NCI-H2029 treated with DMSO at 0.1 percent for 48 hours (cell line): ENCODE results near the gene TRIP13.
"Not testable (repeated sequence)": the region's sequence is repeated elsewhere in the genome, so short reads cannot be mapped to it uniquely, and the experiment has no call there.

Experiments used
- DNase-seq: peaks from one replicate; lab custom pipeline; 2025; lab: John Stamatoyannopoulos, UW

Gene TRIP13

DNA sequence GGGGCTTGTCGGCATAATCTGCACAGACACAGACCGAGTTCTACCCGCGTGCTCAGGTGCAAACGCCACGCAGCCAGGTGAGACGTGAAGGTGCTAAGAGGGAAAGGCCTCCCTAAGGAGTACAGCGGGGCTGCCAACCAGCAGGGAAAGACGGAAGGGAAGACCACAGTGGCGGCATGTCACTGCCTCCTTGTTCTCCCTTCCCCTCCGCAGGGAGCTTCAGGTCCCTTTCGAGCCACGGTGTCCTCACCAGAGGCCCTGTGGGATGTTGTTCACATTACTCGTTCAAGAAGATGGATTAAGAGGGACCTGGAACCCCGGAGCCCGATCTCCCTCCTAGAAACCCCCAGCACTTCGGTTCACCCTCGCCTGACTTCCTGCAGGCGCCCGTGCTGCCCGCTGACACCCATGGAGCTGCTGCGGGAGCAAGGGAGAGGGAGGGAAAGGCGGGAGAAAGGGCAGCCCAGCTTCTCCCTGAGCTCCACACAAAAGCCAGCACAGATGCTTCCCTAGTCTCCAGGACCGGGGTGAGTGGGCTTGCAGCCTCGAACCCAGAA is 769 bp upstream of the TRIP13 start:
- no peak for DNase-seq

DNA sequence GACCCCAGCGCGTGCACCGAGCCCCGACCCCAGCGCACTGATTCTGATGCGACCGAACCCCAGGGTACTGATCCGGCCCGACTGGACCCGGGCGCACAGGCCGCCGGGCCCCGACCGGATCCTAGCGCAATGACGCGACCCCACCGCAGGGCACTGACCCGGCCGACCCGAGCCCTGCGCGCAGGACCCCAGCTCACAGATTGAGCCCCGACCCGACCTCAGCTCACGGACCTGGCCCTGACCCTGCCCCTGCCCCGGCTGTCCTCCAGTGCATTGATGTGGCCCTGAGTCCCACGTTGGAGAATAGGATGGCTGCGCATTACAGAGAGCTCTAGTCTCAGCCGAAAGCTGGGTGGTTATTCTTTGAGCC is 438 bp downstream of the TRIP13 start:
- no peak for DNase-seq

DNA sequence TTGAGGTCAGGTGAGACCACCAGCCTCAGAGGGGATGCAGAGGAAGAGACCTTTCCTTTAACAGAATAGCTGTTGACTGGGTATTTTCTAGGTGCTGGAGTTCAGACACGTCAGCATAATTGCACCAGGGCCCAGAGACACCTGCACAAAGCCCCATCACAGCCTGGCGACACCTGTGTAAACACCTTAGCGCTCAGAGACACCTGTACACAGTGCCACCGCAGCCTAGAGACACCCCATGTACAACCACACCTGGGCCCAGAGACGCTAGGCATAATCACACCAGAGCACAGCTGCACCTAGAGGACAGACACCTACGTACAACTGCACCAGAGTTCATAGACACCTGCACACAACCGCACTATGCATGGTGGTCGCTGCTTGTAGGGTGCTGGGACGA is 1.0 kb downstream of the TRIP13 start:
- DNase-seq = no peak

DNA sequence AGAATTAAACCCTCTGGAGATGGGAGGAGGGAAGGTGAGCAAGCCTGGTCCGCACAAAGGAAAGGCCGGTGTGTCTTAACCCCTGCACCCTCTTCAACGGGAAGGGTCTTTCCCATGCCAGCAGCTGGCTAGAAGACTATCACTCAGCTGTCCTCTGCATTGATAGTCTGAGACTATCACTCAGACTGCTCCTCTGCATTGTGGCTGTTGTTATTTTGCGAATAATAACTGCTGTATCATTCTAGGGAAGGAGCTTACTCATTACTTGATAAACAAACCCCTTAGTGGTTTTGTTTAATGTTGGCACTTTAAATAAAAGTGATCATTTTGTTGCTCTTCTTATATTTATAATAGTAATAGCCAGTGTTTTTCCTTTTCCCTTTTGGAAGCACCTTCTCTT is 8.1 kb downstream of the TRIP13 start:
- no peak for DNase-seq

DNA sequence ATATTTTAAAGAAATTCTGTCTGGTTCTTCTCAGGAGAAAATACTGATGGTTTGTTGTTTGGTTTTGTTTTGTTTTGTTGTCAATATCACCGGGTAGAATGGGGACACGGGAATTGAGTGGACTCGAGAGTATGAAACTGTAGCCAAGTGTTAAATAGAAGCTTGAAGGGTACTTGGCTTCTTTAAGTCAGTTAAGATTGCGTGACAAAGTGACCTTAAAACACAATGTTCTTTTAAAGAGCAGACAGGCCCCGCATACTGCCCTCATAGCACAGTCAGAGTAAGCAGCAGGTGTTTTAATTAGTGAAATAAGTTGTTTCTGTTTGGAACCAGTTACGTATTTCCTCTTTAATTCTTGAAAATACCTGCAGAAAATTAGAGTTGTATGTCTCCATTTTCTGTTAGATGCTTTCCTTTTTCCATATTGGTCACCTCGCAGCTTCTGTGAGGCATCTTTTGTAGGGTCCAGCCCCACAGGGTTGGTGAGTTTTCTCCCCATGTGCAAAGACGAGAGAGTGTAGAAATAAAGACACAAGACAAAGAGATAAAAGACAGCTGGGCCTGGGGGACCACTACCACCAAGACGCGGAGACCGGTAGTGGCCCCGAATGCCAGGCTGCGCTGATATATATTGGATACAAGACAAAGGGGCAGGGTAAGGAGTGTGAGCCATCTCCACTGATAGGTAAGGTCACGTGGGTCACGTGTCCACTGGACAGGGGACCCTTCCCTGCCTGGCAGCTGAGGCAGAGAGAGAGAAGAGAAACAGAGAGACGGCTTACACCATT is 9.6 kb downstream of the TRIP13 start:
- DNase-seq = no peak

DNA sequence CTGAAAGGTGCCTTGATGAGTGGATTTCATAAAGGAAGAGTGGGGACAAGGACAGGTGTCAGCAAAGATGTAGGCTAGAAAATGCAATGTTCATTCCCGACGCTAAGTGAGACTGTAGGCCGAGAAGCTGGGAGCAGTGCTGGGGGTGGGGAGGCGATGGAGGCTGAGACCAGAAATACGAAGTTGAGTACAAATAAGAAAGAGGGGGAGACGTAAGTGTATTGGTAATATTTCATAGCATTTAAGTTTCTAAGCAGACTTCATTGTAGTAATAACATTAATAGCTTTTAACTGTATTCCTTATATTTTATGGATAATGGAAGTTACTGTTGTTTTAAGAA is 11.0 kb downstream of the TRIP13 start:
- DNase-seq = no peak

DNA sequence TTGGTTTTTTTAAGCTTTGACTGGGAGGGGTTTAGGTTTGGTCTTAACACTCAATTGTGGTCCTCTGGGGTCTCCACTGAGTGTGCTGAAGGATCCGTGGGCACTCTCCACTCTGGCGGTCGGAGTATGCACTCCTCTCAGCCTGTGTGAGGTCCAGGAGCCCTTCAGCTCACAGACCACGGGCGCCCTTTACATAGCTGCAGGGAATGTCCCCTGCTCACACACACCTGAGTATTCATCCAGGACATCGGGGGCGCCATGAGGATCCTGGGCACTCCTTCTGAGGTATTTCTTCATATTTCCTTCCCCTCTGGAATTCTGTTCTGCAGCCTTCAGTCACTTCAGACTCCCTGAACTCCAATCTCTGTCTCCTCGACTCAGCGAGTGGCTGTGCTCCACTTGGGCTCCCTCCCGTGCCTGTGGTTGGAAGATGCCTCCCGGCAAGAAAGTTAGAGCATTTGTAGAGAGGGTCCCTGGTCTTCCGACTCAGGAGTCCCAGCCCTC is 12.5 kb downstream of the TRIP13 start:
- DNase-seq = no peak

DNA sequence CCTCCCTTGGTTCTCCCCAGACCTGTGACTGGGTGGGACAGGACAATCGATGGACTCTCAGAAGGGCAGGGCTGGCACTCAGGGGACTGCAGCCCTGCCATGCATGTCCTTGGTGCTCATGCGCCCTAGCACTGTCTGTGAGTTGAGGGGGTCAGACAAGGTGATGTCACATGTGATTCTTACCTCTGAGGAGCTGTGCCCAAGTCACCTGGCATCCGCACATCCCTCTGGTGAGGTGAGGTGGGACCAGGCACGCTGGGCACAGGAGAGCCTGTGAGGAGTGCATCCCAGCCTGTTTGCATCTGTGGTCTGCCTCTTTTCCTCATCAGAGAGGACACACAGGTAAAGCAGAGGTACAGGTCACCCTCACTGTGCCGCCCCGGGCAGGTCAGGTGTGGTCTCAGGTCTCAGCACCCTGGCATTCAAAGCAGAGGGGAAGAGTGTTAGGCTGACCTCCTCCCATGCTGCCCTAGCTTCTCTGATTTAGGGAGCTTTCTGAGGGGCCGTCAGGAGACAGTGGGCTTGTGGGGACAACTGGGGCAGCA is 14.8 kb downstream of the TRIP13 start:
- no peak for DNase-seq

DNA sequence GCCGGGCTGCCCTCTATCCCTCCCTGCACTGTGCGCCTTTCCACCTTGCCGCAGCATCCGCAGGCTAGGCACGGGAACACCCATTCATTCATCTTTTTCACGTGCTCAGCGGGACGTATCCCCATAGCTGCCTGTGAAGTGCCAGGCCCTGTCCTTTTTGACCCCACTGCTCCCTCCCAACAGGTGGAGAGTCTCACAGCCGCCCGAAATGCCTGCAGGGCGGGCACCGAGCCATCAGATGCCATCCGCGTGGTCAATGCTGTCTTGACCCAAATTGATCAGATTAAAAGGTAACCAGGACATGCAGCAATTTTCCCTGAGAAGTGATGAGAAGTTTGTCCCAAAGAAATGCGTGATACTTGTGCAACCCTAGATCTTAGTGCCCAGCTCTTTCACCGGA is 15.5 kb downstream of the TRIP13 start:
- DNase-seq = no peak

DNA sequence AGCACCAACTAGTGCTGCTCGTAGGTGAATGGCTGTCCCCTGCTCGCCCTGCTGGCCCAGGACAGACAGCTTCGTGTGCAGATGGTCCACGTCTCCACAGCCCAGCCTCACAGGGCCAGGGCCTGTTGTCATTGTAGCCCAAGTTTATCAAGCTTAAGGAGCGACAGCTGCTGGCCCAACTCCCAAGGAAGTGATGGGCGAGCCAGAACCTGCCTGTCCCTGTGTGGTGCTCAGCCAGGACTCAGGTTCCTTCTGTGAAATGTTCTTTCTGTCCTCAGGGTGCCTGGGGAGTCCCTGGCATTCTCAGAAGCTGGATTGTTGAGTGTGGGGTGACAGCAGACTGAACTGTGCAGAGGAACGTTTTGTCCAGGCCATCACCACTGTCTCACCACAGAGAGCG is 16.4 kb downstream of the TRIP13 start:
- no peak for DNase-seq

DNA sequence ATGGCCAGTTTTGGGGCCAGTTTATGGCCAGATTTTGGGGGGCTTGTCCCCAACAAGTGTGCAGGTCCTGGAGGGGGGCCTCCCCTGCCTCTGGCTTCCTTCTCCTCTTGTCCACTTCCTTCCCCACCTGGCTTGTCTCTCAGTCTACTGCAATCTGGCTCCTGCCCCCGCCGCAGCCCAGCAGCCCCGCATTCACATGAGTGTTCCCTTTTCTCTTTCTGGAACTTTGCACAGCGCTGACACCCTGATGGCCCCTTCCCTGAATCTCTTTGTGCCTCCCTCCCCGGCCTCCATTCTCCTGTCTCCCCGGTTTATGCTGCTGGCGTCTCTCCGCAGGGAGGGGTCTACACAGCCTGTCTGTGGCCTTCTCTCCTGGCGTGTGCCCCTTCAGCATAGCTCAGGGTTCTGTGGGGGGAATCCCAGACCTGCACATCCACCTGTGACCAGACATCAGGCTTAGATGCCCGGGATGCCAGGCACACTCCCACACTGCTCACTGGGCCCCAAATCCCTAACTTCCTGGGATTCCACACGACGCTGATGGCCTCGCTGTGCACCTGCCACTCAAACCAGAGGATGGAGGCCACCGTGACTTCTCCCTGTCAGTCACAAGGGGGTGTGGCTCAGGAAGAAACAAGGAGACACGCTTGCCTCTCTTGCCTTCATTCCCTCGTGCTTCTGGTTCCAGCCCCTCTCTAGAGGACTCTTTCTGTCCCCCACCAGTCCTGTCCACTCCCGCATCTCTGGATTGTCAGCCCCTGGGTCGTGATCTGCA is 17.5 kb downstream of the TRIP13 start:
- no peak for DNase-seq

DNA sequence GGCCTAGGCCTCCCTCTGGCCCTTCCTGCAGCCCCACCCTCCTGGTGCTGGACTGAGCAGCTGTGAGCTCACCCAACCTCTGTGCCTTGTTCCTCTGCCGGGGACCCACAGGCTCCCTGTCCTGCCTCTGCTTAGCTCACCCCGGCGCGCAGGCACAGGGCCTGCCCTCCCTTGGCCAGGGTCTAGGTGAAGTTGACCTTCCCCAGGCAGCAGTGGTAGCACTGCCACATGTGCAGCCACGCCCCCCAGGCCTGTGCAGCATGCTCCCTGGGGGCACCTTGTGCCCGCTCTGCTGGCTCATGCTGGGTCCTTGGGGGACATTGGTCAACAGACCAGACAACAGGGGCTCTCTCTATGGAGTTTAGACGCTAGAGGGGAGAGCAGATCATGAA is 18.1 kb downstream of the TRIP13 start:
- DNase-seq = no peak

DNA sequence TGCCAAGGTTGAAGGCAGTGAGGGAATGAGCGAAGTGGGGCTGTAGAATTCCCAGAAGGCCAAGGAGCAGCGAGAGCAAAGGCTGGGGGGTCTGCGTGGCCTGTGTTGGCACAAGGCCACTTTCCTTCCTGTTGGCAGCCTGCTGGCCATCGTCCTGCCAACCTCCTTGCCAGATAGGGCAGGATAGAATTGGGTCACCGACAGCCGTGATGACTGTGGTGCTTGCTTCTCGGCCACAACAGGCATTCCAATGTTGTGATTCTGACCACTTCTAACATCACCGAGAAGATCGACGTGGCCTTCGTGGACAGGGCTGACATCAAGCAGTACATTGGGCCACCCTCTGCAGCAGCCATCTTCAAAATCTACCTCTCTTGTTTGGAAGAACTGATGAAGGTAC is 18.9 kb downstream of the TRIP13 start:
- DNase-seq = no peak

DNA sequence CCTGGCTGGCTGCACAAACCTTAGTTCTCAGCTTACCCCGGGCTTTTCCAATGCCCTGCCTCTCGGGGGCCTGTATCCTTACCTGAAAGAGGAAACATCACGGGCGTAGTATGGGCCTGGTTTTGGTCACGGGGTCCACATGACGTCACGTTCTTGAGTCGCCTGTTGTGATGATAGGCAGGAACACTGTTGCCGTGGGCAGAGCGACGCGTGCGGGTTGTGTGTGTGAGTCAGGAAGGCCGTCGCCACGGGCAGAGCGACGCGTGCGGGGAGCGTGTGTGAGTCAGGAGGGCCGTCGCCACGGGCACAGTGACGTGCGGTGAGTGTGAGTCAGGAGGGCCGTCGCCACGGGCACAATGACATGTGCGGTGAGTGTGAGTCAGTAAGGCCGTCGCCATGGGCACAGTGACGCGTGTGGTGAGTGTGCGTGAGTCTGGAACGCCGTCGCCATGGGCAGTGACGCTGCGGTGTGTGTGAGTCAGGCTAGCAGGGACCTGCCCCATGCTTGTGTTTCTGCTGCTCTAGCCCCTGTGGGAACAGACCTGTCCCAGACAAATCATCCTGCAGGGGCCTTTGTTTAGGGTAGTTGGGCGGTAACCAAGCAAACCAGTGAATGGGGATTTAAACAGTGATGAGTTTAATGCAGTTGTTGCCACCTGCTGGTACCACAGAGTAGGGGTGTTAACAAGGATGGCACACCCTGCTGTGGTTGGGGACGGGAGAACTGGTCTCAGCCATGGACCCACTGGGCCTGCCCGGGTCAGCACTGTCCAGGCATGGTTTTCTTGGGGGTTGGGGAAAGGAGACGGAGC is 19.8 kb downstream of the TRIP13 start:
- peak; percentile 12 for DNase-seq

DNA sequence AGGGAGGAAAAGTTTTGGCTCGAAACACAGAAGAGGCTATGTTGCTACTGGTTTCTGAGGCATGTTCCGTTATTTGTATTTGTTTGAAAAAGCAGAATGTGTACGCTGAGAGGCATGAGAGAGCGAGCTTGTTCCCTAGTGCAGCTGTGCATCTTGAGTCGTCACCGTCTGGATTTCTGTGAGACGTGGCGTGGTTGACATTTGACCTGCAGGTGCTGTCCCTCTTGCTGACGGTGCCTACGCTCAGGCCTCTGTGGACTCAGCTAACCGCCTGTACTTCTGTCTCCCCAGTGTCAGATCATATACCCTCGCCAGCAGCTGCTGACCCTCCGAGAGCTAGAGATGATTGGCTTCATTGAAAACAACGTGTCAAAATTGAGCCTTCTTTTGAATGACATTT is 21.5 kb downstream of the TRIP13 start:
- no peak for DNase-seq

DNA sequence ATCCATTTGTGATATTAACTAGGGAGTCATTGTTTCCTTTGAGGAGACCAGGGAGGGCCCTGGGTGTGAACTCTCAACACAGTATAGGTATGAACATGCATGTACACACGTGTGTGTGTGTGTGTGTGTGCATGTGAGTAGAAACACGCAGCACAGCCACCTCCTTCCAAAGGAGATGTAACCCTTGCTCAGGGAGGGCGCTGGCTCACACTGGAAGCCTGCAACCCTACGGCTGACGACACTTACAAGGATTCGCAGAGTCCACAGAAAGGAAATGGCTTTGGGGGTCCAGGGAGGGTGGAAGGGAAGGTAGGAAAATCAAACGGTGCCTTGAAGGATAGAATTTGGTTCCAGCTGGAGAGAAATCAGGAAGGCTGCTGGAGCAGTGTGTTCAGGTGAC is 21.9 kb downstream of the TRIP13 start:
- DNase-seq = no peak

DNA sequence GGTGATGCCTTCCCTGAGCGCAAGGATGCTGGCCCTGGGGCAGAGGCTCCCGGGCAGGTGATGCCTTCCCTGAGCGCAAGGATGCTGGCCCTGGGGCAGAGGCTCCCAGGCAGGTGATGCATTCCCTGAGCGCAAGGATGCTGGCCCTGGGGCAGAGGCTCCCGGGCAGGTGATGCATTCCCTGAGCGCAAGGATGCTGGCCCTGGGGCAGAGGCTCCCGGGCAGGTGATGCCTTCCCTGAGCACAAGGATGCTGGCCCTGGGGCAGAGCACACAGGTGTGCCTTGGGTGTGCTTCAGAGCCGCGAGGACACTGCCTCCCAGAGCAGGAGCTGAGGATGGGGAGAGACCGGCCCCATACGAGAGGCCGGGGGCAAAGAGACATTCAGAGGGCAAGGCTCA is 22.7 kb downstream of the TRIP13 start:
- not testable (repeated sequence) for DNase-seq

DNA sequence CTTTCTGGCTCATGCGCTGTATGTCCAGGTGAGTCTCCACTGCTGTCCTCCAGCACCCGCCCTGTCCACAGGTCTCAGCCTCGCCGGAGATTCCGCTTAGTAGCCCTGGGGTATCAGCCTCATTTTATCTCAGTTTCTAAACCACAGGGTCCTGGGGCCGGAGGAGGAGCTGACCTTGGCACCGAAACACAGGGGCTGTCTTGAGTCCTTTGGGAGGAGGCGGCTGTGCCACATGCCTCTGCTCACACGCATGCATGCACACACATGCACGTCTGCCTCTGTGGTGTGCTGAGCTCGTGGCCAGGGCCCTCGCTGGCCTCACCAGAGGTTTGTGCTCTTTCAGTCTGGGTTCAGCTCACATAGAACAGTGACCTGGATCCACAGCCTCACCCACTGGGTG is 23.3 kb downstream of the TRIP13 start:
- no peak for DNase-seq

DNA sequence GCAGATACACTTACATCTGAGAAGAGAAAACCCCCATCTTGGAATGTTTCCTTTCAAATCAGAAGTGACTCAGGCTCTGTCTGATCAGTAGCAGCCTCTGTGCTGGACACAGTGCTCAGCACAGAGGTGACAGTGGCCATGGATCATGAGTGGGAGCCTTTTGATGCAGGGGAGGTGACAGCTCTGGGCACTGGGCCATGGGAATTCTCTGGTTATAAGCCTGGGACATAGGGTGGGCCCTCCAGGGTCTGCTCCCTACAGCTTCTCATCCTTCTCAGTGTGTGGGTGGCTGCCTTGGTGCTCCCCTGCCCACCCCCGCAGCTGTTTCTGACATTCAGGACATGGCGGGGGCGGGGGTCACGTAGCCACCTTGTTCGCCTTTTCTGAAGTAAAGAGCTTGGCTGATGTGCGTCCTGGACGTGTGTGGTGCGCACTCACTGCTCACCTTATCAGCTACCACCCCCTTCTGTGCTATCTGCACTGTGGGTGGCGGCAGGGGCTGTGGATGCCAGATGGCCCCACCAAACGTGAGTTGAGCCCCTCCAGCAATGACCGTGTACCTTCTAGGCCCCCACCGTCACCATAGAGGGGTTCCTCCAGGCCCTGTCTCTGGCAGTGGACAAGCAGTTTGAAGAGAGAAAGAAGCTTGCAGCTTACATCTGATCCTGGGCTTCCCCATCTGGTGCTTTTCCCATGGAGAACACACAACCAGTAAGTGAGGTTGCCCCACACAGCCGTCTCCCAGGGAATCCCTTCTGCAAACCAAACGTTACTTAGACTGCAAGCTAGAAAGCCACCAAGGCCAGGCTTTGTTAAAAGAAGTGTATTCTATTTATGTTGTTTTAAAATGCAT is 24.0 kb downstream of the TRIP13 start:
- DNase-seq = no peak

DNA sequence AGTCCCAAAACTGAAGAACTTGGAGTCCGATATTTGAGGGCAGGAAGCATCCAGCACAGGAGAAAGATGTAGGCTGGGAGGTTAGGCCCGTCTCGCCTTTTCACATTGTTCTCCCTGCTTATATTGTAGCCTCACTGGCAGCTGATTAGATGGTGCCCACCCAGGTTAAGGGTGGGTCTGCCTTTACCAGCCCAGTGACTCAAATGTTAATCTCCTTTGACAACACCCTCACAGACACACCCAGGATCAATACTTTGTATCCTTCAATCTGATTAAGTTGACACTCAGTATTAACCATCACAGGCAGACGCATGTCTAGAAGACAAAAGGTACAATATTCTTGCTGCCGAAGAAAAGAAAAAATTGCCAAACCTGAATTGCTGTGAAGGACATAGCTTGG is 26.0 kb downstream of the TRIP13 start:
- DNase-seq = not testable (repeated sequence)

DNA sequence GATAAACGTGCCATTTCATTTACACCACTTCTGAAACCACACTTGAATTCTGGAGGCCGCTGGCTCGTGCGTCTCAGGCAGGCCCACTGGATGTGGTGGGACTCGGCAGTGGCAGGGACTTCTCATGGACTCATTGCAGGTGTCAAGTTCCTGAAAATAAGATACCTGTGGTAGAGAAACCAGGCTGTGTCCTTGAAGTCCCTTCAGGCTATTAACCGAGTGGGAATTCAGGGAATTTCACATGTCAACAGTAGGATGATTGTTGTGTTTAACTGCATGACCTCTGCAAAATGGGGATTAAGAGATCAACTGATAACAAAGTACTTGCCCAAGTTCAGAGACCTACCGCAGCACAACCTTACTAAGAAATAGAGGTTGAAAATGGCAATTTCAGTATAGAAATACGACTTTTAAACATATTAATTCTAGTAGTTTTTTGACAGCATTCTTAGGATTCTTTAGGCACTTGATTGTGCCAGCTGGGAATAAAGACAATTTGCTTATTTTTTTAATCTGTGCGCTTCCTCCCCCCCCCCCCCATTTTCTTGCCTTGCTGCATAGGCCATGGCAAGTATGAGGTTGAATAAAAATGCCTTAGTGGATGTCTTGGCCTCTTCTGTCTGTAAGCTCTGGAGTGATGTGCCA is 26.8 kb downstream of the TRIP13 start:
- DNase-seq = no peak
